GM12864 (cell line): Measurements from ENCODE around the gene ALK.

Source experiments
- DNase-seq: peaks from one replicate; pipeline ENCODE4 v3.0.0-alpha.2; 2011; ENCODE audit warnings: low read depth
- H3K4me3 ChIP-seq: 2 replicates; pipeline ENCODE4 v1.5.1; 2011; ENCODE audit warnings: mild to moderate bottlenecking, low read depth, low read length, control low read depth
- TF ChIP-seq, protein P1 (sequence below): IDR thresholded peaks from 2 replicates; pipeline ENCODE4 v1.5.1; 2011; ENCODE audit warnings: low read depth, mild to moderate bottlenecking, moderate library complexity, low read length, control low read depth, inconsistent platforms; ENCODE audit errors: missing control alignments

Gene ALK

GRCh38 chr2:29394981-29395350 is 526.4 kb downstream of the ALK start:
- H3K4me3 ChIP-seq, result no peak overlapping the region
- no peak for DNase-seq
- TF ChIP-seq, protein P1, sequence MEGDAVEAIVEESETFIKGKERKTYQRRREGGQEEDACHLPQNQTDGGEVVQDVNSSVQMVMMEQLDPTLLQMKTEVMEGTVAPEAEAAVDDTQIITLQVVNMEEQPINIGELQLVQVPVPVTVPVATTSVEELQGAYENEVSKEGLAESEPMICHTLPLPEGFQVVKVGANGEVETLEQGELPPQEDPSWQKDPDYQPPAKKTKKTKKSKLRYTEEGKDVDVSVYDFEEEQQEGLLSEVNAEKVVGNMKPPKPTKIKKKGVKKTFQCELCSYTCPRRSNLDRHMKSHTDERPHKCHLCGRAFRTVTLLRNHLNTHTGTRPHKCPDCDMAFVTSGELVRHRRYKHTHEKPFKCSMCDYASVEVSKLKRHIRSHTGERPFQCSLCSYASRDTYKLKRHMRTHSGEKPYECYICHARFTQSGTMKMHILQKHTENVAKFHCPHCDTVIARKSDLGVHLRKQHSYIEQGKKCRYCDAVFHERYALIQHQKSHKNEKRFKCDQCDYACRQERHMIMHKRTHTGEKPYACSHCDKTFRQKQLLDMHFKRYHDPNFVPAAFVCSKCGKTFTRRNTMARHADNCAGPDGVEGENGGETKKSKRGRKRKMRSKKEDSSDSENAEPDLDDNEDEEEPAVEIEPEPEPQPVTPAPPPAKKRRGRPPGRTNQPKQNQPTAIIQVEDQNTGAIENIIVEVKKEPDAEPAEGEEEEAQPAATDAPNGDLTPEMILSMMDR, result no peak

DNA sequence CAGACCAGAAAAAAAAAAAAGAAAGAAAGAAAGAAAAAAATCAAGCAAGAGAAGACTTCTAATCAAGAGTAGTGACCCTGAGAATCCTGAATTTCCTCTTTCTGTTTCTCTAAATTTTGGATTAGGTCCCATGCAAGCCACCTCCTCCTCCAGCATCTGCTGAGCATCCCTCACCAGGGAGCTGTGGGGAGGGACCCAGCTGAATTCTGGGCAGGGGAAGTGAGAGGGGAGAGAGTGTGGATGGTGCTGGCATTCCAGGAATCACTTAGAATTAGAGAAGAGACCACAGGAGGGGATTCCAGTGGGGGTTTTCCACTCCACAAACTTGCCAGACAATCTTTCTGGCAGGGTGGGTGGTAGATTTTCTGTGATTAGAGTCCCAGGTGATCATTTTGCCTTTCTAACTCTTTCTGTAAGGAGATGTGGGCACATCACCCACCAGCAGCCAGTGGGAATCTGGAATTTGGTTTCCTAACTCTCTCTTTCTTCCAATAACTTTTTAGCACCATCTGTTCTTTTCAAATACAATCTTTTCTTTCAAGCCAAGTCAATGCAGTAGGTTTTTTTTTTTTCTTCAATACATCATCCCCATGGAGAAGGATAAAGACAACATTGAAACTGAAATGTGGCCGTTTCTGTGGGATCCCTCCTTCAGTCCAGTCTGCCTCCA is 526.9 kb downstream of the ALK start:
- no peak for DNase-seq
- TF ChIP-seq, protein P1, result no peak
- no peak overlapping the region for H3K4me3 ChIP-seq

- no peak for DNase-seq
- no peak overlapping the region for H3K4me3 ChIP-seq
- TF ChIP-seq, protein P1, result no peak
These were observed 527.7 kb downstream of the ALK start for GRCh38 chr2:29393676-29394075.

GRCh38 chr2:29392774-29393173 is 528.6 kb downstream of the ALK start:
- TF ChIP-seq, protein P1, result no peak
- DNase-seq, result no peak
- H3K4me3 ChIP-seq, result no peak overlapping the region

DNA sequence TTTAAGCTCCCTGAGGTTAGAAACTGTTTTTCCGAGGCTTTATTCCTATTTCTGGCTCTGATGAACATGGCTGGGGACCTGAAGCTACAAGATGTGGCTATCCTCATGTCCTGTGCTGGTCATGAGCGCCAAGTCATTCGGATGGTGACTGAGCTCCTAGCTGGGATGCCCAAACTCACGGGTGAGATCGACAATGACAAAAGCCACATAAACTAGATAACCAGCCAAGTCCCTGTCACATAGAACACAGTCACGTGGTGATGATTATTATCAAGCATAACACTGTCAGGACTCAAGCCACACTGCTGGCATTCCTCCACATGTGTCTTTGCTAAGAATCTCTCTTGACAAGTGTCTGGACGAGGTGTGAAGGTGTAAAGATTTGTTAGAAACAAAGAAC is 531.2 kb downstream of the ALK start:
- DNase-seq, result no peak
- no peak overlapping the region for H3K4me3 ChIP-seq
- TF ChIP-seq, protein P1, result no peak

- TF ChIP-seq, protein P1, result no peak
- DNase-seq, result no peak
- H3K4me3 ChIP-seq, result no peak overlapping the region
These were observed 531.7 kb downstream of the ALK start for GRCh38 chr2:29389686-29390085.

GRCh38 chr2:29388071-29388470 is 533.3 kb downstream of the ALK start:
- no peak overlapping the region for H3K4me3 ChIP-seq
- DNase-seq, result no peak
- TF ChIP-seq, protein P1, result no peak
